ENCODE results near the gene DNM3.

DNA sequence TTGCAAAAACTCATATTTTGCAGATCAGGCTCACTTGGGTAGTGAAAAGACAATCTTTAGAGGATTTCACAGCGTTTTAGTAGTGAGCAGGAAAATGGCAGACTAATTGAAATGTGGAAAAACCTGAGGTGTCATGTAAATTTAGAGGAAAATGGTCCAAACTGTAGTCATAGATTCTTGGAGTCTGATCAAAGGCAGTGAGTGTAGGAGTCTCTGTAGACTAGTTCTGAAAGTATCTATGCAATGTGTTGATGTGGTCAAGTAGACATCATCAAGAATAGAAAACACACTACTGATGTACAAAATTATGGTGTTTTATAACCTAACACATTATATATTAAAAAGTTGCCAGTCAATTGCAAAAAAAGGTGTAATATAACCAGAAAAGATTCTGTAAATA is 436.0 kb downstream of the DNM3 start:
- TF ChIP-seq EZH2 (IDR thresholded peaks at IDR 0.05) (no peak), POLR2AphosphoS5 (IDR thresholded peaks at IDR 0.05; ENCODE audit: borderline replicate concordance, low read depth, low read length) (no peak)

Data from SK-N-MC (cell line).